ENCODE results near the gene ACTL8.

Gene ACTL8

DNA sequence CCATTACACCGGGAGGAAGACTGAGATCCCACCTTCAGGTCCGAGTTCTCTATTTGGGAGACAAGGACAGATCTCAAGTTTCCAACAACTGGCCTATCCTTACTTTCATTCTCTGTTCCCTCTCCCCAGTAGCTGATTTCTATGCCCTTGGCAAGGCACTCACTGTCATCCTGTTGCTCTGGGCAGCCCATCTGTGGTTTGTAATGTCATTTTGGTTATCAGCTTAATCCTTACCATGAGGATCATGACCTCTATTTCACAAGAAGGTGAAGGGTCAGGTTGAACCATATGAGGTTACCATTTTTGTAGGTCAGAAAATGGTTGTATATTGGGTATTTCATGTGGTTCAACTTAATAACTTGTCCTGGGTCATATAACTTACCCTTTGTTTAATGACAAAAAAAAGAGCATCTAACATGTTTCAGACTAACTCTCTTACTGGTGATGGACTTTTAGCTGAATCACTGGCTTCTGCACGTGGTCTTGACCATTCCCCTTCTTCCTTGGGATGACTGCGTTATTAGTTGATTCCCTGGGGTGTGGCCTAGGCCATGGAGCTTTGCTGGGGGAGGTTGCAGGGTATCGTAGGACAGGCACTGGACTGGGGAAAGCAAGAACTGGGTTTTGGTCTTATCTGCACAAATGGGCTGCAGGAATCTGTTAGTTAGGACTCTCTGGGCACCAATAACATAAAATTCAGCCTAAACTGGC, 120.2 kb downstream of the ACTL8 start:
- Histone ChIP-seq H3K79me2 (ENCODE audit: insufficient read depth, low read depth) (no peaks in the 10 kb centered on the region), H3K9ac (no peak overlapping the region), H2AFZ (ENCODE audit: low read depth) (no peak overlapping the region), H3K4me3 (IDR thresholded peaks at IDR 0.05; ENCODE audit: insufficient read depth, low read depth, low read length) (no peak overlapping the region), H3K4me1 (ENCODE audit: low read depth, poor library complexity, severe bottlenecking) (no peaks in the 10 kb centered on the region), H3K27me3 (ENCODE audit: insufficient read depth, low read depth) (peaks cover 3% of the 10 kb centered on the region; the same call in 1 of the 2 replicates), H3K27ac (no peak overlapping the region), H3K36me3 (ENCODE audit: insufficient read depth) (no peaks in the 10 kb centered on the region), H4K20me1 (ENCODE audit: insufficient read depth) (no peaks in the 10 kb centered on the region), H3K4me2 (no peak overlapping the region)
- TF ChIP-seq CTCF (conservative IDR thresholded peaks at IDR 0.05; ENCODE audit: low read depth, low read length), result no peak

- Histone ChIP-seq H4K20me1 (ENCODE audit: insufficient read depth) (no peaks in the 10 kb centered on the region), H3K79me2 (ENCODE audit: insufficient read depth, low read depth) (no peaks in the 10 kb centered on the region), H2AFZ (ENCODE audit: low read depth) (no peak overlapping the region), H3K27ac (no peak overlapping the region), H3K36me3 (ENCODE audit: insufficient read depth) (no peaks in the 10 kb centered on the region), H3K4me3 (IDR thresholded peaks at IDR 0.05; ENCODE audit: insufficient read depth, low read depth, low read length) (no peak overlapping the region), H3K9ac (no peak overlapping the region), H3K4me2 (no peak overlapping the region), H3K27me3 (ENCODE audit: insufficient read depth, low read depth) (peaks cover 3% of the 10 kb centered on the region; the same call in 1 of the 2 replicates), H3K4me1 (ENCODE audit: low read depth, poor library complexity, severe bottlenecking) (no peaks in the 10 kb centered on the region)
- no peak for TF ChIP-seq CTCF (conservative IDR thresholded peaks at IDR 0.05; ENCODE audit: low read depth, low read length)
Measured at GRCh38 chr1:17875882-17876280, 120.7 kb downstream of the ACTL8 start.

All from KMS-11 (cell line).